HG03064 (cell line): ENCODE measurements around the gene ADIPOR1.

ENCODE experiments used
- ATAC-seq: cut with Tn5 transposase; IDR thresholded peaks from one replicate; pipeline ENCODE4 v1.9.1; 2021; ENCODE audit warnings: low read depth; ENCODE audit not compliant: unreplicated experiment

The ADIPOR1 gene

GRCh38 chr1:202972046-202972445 is 13.9 kb upstream of the ADIPOR1 start:
- no peak for ATAC-seq

- no peak for ATAC-seq
These were observed 10.8 kb upstream of the ADIPOR1 start for GRCh38 chr1:202968895-202969295.

- ATAC-seq, result no peak
These were observed 10.2 kb upstream of the ADIPOR1 start for GRCh38 chr1:202968351-202968750.

GRCh38 chr1:202967684-202968281 is 9.7 kb upstream of the ADIPOR1 start:
- peak; percentile 7 for ATAC-seq

GRCh38 chr1:202966006-202966898 is 8.1 kb upstream of the ADIPOR1 start:
- ATAC-seq, result no peak

GRCh38 chr1:202965422-202965821 is 7.3 kb upstream of the ADIPOR1 start:
- no peak for ATAC-seq

GRCh38 chr1:202964791-202965410 is 6.8 kb upstream of the ADIPOR1 start:
- no peak for ATAC-seq

GRCh38 chr1:202961220-202961880 is 3.2 kb upstream of the ADIPOR1 start:
- no peak for ATAC-seq

GRCh38 chr1:202959276-202959620 is 1.1 kb upstream of the ADIPOR1 start:
- ATAC-seq, result no peak

GRCh38 chr1:202958544-202959275 is 598 bp upstream of the ADIPOR1 start:
- no peak for ATAC-seq

GRCh38 chr1:202956969-202957368 is 1.1 kb downstream of the ADIPOR1 start:
- no peak for ATAC-seq

GRCh38 chr1:202954057-202954745 is 3.9 kb downstream of the ADIPOR1 start:
- no peak for ATAC-seq

GRCh38 chr1:202953392-202953791 is 4.7 kb downstream of the ADIPOR1 start:
- no peak for ATAC-seq

- ATAC-seq, result no peak
These were observed 5.3 kb downstream of the ADIPOR1 start for GRCh38 chr1:202952818-202953217.

GRCh38 chr1:202952099-202952498 is 6.0 kb downstream of the ADIPOR1 start:
- ATAC-seq, result no peak

GRCh38 chr1:202951437-202951836 is 6.7 kb downstream of the ADIPOR1 start:
- no peak for ATAC-seq

GRCh38 chr1:202945483-202945882 is 12.6 kb downstream of the ADIPOR1 start:
- no peak for ATAC-seq

- no peak for ATAC-seq
These were observed 13.6 kb downstream of the ADIPOR1 start for GRCh38 chr1:202944438-202944921.

- no peak for ATAC-seq
These were observed 15.7 kb downstream of the ADIPOR1 start for GRCh38 chr1:202942426-202942825.

- ATAC-seq, result no peak
These were observed 16.7 kb downstream of the ADIPOR1 start for GRCh38 chr1:202941372-202941771.
